CD1c-positive myeloid dendritic cell (primary cell): ENCODE measurements around the gene LMNTD2.
A peak's percentile ranks its signal among the peaks of the same experiment; 100 is the strongest.

Experiments
- DNase-seq: peaks from one replicate; pipeline ENCODE4 v3.0.0-alpha.2; 2016; ENCODE audit errors: extremely low spot score

The LMNTD2 gene

GRCh38 chr11:560305-561147, at the start of gene LMNTD2, which contains the start of gene RASSF7:
LMNTD2 (minus strand) TSS chr11:560738; CDS start chr11:560716, 22 bp downstream.
RASSF7 (plus strand) TSS chr11:560970; CDS start chr11:561769, 799 bp downstream.
- peak; percentile 97 for DNase-seq

- no peak for DNase-seq
These were observed 48.8 kb upstream of the LMNTD2 start for GRCh38 chr11:609341-609811.

- DNase-seq: no peak
These were observed 48.3 kb upstream of the LMNTD2 start for GRCh38 chr11:608791-609251.

- no peak for DNase-seq
These were observed 47.6 kb upstream of the LMNTD2 start for GRCh38 chr11:607971-608659.

- DNase-seq: no peak
These were observed 46.7 kb upstream of the LMNTD2 start for GRCh38 chr11:607020-607780.

- no peak for DNase-seq
These were observed 45.7 kb upstream of the LMNTD2 start for GRCh38 chr11:606245-606644.

GRCh38 chr11:605286-606129, 45.0 kb upstream of the LMNTD2 start:
- DNase-seq: no peak

GRCh38 chr11:603154-603553, 42.6 kb upstream of the LMNTD2 start:
- DNase-seq: no peak

GRCh38 chr11:601573-602245, 41.2 kb upstream of the LMNTD2 start:
- no peak for DNase-seq

- no peak for DNase-seq
These were observed 37.6 kb upstream of the LMNTD2 start for GRCh38 chr11:598005-598680.

- no peak for DNase-seq
These were observed 36.7 kb upstream of the LMNTD2 start for GRCh38 chr11:597166-597725.

- DNase-seq: no peak
These were observed 35.8 kb upstream of the LMNTD2 start for GRCh38 chr11:596374-596773.

GRCh38 chr11:595400-595799, 34.9 kb upstream of the LMNTD2 start:
- DNase-seq: no peak

- DNase-seq: no peak
These were observed 32.8 kb upstream of the LMNTD2 start for GRCh38 chr11:593347-593746.

GRCh38 chr11:592918-593317, 32.4 kb upstream of the LMNTD2 start:
- no peak for DNase-seq

GRCh38 chr11:592501-592900, 32.0 kb upstream of the LMNTD2 start:
- no peak for DNase-seq

GRCh38 chr11:590997-591396, 30.5 kb upstream of the LMNTD2 start:
- no peak for DNase-seq

GRCh38 chr11:589798-590197, 29.3 kb upstream of the LMNTD2 start:
- no peak for DNase-seq

GRCh38 chr11:587978-588380, 27.4 kb upstream of the LMNTD2 start:
- peak; percentile 90 for DNase-seq

- no peak for DNase-seq
These were observed 27.0 kb upstream of the LMNTD2 start for GRCh38 chr11:587546-587945.
